AG08396 (cell line): ENCODE results near the gene MTSS2.

Source experiments
- DNase-seq: peaks from one replicate; pipeline ENCODE4 v3.0.0; 2012; ENCODE audit warnings: low spot score, mixed read lengths

Gene MTSS2

DNA sequence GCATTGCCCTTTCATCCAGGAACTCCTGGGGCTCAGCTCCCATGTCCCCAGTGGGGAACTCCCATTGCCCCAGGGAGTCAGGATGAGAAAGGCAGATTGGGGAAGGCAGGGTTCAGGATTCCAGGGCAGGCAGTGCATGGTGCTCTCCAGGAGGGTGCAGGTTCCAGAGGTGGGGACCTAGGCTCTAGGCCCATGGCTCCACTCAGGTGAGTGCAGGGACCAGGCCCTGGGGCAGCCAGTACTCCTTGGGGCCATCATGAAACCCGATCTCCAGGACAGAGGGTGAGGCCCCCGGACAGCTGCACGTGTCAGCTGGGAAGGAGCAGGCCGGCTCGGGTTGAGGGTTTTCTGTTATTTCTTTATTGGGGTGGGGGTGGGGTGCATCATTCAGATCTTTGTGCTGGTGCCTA, 1.3 kb upstream of the MTSS2 start:
- no peak for DNase-seq

DNA sequence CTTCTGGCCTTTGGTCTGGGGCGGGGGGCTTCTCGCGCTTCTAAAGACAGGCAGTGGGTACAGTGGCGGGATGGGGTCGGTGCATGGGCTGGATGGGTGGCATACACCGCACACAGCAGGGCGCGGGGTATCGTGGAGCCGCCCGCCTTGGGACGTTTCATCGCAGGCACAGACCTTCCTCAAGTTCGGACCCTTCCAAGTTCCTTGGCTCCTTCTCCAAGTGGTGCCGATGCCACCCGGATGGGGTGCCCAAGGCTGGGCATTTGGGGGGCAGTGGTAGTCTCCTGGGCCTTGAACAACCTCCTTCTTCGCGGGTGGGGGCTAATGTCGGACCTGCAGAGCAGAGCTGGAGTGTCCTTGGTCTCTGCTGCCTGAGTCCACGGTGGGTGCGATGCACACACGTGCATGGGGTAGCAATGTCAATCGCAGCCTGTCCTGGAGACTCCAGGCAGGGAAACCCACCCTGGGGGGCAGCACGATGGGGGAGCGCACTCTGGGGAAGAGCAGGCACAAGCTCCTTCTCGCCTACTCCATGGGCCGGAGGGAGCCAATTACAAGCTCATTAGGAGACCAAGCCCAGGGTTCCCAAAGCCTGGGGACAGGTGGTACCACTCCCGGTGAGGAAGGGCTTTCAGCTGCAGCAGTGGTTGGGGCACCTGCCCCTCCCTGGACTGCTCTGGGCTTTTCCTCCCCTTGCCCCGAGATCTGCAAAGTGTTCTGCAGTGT, 686 bp upstream of the MTSS2 start:
- no peak for DNase-seq

DNA sequence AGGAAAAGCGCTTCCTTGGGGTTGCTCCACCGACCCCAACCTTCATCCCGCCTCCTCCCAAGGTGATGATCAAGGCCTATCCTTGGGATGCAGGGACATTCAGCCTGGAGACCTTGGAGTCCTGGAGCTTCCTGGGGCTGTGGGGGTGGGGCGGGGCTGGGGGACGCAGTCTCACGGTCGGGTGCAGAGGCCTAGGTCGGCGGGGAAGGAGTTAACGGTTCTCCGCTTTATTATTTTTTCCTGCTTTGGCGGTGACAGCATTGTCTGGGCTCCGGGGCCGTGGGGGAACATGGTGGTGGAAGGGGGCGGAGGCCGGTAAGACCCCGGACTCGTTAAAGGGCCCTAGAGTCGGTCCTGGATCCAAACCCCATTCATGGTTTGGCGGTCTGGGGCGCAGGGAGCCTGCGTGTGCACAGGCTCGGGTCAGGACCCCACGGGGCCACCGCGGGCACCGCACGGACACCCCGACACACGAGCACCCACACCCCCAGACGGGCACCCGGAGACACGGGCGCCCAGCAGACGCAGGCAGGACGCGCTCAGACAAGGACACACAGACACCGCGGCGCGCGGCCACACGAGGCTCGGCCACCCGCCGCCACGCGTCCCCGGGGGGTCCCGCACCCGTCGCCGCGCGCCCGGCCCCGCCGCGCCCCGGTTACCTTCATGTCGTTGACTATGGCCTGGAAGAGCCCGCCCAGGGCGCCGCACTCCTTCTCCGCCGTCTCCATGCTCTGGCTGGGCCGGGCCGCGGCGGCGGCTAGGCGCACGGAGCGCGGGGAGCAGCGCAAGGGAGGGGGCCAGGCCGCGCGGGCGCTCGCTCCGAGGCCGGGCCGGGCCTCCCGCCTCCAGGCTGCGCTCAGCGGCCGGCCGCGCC, 554 bp downstream of the MTSS2 start:
- DNase-seq, result no peak

DNA sequence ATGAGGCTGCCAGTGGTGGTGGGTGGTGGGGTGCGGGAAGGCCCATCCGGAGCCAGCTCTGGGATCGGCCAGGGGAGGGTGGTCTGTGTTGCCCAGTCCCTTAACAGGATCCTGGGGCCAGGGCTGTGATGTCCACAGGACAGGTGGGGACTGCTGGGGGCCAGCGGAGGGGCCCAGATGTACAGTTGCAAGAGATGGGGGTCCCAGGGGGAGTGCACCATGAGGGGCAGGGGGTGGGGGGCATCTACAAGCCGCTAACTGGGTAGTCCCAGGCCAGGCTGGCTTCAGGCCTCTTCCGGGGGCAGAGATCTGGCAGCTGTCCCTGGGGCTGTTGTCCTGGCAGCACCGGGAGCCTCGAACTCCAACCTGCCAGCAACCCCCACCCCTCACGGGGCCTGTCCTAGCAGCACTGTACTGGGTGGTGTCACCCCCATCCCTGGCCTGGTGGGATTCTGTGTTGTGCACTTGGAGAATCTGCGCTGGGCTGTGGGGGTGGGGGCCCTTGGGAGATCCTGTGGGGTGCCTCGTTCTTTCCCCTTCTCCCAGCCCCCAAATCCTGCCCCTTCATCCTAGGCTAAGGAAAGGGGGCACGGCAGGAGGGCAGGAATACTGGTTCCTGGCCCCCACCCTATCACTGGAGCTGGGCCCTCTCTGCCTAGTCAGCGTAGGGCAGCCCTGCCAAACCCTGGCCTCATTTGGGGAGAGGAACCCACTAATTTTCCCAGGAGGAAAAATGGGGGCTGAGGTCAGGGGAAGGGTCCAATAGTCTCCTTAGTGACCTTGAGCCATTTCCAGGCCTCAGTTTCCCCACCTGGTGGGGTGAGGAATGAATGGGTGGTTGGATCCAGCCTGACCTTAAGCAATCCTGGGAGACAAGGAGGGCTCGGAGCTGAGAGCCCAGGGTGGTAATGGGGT, 1.4 kb downstream of the MTSS2 start:
- DNase-seq, result no peak

DNA sequence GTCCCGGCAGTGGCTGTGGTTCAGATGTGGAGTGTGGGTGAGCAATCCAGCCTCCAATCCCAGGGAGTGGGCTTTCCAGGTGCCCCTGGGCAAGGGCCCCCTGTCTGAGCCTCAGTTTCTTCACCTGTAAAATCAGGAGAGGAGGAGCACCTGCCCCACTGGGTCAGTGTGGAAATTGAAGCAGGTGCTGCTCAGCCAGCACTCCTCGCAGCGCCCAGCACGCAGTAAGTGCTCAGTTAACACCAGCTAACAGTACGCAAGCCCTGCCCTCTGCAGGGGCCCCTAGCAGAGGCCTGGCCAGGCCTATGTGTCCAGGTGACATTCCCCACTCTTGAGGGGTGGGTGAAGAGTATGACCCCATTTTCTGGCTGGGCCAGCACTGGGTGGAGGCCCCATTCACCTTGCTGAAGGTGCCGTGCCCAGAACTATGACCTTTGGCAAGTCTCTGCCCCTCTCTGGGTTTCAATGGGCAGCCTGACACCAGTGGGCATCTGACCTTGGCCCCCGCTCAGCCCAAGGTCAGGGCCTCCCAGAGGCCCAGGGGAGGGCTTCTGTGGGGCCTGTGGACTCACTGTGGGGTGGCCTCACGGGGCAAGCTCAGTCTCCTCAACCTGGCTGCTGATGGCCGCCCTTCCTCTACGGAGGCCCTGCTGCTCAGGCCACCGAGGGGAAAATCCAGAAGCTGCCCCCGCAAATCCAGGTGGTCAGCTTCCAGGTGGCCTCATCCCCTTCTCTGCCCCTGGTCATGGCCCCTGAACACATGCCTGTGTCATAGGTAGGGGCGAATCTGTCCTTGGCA, 2.5 kb downstream of the MTSS2 start:
- no peak for DNase-seq

DNA sequence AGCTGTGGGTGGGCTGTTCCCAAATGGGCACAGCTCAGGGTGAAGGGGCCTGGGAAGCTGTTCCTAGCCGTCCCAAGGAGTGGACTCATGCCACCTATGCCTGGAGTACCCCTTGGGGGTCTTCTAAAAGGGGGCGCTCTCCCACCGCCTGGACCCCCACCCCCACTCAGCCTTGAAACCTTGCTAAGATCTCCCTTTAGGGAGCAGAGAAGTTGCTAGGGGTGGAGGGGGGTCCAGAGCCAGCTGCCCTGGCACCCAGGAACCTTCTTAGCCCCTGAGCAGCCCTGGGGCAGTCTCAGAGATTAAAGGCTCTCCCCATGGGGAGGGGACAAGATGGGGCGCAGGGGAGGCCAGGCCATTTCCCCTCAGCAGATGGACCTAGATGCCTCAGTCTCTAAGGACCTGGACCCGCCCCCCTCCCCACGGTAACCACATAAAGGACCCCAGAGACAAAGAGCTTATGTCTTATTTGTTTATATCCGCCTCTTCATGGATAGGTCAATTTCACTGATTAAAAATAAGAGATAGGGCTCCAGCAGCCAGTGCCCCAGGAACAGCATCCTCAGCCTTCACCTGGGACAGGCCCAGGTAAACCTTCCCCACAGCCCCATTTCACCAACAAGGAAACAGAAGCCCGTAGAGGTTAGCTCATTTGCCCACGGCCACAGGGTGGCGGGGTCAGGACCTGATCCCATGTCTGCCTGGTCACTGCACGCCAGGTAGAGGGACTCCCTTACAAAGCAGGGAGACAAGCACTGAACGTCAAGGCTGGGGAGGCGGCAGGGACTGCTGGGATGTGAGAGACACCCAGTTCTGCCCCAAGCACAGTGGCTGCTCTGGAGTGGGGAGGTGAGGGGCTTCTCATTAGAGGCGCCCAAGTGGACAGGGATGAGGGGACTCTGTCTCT, 3.4 kb downstream of the MTSS2 start:
- no peak for DNase-seq

DNA sequence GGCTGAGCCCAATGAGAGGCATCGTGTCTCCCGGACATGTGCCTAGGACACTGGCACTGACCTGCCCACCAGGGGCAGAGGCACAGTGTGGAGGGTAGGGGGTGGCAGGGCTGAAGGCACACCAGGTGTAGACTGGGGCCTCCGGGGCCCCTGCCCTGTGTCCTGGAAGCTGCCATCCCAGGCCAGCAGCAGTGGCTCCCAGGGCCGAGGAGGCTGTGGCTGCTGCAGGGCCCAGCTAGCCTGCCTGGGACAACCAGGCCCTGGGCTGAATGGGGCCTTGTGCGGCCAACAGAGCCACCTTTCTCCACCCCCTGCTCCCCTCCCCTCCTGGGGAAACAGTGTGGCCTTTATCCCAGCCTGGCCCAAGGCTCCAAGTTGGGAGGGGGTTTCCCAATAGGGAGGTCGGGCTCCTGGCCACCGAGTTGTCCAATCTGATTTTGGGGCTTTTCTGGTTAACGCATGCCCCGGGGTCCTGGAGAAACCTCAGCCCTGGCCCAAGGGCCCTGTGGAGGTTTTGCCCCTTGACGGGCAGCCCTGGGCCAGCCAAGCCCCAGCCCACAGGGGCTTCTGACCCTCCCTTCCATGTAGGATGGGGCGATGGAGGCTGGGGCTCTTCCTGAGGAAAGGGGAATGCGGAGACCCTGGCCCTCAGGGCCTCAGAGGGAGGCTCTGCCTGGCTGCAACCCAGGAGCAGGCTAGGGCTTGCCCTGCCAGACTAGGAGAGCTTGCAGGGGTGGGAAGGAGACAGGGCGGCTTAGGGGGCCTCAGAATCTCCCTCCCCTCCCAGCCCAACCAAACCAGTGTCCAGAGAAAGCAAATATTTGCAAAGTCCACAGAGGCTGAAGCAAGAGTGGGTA, 4.2 kb downstream of the MTSS2 start:
- DNase-seq, result no peak

DNA sequence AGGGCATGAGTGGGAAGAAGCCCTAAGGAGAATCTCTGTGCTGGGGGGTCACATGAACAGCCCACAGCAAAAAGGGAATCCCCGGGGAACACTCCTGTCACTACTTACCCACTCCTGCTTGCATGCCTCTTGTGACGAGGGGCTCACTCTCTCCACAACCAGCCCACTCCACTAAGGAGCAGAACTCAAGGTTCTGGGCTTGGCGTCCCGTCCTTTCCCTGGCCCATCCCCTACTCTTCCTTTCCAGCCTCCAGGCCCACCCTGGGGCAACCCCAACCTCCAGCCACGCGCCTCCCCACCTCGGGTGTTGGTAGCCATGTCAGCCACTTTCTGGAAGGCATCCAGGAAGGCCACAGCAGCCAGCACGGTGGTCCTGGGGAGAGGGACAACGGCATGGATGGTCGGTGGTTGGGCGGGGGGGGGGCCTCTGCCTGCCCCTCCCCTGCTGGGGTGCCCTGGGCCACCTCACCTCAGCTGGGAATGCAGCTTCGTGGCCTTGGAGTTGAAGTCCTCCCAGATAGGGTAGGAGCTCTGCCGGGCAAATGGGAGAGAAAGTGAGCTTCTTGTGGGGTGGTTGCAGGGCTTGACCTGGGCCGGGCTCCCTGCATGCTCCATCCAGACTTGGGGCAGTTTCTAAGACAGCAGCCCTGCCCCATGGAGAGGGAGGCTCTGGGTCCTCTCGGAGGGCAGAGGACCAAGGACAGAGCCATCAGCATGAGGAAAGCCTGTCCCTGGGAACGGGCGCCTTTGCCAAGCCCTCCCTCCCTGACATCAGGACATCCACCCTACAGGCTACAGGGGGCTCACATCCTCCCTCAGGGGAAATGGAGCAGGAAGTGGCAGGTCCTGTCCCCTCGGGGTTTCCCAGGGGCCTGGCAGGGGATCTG, 5.1 kb downstream of the MTSS2 start:
- no peak for DNase-seq

DNA sequence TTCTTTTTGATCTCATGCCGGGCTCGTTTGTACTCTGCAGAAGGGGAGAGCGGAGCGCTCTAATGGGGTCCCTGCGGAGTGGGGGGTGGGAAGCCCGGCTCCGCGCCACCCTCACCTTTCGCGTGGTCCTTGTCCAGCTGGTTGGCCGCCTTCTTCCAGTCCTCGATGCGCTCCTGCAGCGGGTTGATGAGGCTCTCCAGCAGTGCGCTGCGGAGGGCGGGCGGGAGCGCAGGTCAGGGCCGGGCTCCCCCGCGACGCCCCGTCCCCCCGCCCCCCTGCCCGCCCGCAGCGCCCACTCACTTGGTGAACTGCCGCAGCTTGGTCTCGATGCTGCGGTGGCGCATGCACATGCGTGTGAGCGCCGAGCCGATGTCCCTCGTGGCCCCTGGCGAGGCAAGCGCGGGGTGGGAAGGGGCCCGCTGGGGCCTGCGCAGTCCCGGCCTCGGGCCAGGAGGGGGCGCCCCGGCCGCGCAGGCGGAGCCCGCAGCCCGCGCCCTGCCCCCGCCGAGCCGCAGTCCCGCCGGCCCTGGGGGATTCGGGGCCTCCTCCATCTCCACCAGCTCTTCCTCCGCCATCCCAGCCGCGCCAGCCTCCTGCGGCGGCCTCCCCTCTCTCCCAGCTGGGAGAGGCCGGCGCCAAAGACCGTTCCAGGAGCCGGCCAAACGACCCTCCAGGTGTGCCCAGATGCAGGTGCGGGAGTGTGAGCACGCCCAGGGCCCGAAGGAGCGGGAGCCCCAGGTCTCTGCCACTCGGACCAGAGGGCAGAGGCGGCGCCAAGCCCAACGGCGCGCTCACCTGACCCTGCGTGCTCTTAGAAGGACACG, 6.0 kb downstream of the MTSS2 start:
- peak; percentile 73 for DNase-seq

DNA sequence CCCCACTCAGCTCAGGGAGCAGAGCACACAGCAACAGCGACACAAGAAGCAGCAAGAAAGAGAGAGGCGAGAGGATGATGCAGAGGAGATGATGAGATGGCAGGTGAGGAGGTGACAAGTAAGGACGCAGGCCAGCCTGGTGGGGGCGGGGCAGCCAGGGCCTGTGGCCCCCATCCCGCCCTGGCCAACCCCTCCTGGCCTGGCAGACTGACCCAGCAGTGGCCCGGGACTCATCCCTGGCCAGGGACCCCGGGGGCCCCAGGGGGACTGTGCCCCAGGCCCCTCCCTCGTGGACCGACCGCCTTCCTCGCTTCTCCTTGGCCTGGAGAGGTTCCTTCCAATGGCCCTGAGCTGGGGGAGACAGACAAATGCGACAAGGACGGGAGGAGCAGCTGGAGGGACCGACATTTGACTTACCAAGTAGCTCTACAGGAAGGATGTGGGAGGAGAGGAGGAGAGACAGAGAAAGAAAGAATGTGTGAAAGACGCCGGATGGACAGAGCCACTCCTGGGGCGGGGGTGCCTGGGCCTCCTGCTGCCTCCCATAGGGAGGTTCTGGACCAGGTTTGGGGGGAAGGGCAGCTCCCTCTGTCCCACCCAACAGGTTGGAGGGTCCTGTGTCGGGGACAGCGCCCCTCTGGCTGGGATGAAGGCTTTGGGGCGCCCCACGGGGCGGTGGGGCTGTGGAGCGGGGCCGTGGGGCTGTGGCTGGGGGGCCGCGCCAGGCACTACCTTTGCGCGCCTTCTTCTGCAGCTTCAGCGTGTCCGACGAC, 6.8 kb downstream of the MTSS2 start:
- no peak for DNase-seq

DNA sequence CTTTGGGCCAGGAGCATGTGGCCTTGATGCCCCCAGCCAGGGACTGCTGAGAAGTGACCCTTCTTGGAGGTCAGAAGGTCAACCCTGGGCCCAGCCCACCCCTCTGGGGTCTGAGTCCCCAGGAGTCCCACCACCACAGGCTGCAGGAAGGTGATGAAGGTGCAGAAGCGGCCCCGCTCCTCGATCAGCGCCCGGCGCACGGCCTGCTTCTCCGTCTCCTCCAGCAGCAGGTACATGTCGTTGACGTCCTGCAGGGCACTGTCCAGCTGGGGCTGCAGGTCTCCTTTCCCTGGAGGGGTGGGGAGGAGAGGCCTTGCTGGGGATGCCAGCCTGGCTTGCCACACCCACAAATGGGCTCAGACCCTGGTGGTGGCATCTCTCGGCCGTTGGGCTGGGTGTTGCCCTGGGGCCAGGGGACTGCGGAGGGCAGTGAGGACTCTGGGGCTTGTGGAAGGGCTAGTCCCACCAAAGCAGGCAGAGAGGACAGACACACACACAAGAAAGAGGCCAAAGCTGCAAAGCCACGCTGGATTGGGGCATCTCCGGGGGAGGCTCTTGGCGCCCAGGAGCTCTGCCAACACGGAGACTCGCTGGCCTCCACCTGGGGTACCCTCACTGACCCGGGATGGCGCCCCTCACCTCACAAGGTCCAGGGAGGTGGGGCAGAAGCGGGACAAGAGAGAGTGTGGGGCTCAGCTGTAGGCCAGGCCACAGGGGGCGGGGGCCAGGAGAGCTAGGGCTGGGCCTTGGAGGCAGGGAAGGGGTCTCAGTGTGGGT, 7.5 kb downstream of the MTSS2 start:
- no peak for DNase-seq

DNA sequence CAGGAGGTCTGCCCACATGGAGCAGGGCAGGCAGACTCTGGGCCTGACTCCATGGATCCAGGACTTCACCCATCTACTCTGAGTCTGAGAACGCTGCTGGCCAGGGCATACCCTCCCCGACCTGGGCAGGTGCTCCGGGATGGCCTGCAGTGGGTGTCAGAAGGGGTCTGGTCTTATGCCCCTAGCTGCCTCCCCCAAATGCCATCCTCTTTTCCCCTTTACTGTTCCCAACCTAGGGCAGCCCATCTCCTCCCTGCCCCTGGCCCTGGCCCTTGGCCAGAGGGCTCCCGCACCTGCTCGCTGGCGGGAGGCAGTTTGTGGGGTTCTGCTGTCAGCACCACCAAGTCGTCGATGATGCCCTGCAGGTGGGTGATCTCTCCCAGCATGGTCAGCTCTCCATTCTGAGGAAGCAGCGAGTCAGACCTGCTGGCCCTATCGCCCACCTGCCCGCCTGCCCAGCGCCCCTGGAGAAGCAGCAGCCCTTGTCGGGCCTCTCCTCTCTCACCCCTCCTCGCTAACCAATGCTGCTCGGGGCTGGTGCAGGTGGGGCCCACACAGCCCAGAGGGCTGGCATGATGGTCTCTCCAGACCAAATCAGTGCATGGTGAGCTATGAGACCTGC, 8.2 kb downstream of the MTSS2 start:
- DNase-seq, result no peak

DNA sequence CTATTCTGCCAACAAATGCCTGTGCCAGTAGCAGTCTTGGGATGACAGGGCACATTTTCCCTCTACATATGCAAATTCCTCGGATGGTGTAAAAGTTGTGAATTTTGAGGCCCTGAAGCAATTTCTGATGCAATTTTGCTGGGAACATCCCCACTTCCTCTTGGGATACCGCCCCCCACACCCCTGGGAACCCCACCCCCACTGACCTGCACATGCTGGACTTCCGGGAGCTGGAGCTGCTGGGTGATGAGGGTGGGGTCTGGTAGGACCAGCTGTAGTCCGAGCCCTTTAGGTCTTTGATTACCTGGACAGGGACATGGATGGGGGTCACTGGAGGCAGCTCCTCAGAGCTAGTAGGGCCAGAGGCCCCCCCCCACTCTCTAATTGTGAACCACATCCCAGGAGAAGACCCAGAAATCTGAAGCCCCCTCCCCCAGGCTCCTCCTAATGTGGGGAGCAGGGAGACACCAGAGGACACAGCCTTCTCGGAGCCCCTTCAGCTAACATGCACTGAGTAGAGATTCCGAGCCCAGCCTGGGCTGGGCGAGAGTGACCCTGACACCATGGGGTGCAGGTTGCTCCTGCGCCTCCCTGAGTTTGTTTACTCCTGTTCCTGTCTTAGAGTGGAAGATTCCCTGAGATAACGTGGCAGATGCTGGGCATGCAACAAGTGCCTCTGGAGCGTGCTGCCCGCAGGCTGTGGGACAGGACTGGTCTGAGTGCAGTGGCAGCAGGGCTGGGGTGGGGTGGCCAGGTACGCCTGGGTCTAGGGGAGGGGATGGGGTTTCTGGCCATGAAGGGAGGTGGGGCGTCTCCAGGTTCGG, 9.0 kb downstream of the MTSS2 start:
- no peak for DNase-seq

DNA sequence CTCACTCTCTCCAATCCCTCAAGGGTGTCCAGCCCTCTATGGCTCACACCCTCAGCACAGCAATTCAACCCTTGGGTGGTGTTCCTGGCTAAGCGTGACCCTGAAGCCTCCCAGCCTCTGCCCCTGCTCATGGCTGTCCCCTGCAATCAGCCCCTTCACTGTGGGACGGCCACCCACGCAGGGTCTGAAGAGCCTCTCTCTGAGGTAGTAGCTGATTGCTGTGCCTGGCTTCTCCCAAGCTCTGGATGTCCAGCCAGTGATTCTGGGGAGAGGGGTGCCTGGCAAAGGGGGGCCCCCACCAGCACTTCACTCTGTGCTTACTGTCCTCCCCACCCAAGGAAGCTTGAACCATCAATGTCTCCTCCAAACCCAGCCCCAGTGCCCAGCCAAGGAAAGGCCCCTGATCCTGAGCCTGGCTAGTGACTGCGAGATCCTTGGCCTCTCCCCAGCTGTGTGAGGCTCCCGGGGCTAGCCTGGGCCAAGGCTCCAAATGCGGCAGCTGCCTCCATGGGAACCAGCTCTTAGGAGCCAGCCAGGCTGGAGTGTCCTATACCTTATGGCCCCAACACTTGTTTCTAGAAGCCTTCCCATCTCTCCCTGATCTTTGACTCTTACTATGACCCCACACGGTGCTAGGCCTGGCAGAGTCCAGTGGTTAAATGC, 9.9 kb downstream of the MTSS2 start:
- no peak for DNase-seq
